ENCODE data around the gene PCDHA5.
"Not testable (repeated sequence)": the region's sequence is repeated elsewhere in the genome, so short reads cannot be mapped to it uniquely, and the experiment has no call there.

Gene PCDHA5

DNA sequence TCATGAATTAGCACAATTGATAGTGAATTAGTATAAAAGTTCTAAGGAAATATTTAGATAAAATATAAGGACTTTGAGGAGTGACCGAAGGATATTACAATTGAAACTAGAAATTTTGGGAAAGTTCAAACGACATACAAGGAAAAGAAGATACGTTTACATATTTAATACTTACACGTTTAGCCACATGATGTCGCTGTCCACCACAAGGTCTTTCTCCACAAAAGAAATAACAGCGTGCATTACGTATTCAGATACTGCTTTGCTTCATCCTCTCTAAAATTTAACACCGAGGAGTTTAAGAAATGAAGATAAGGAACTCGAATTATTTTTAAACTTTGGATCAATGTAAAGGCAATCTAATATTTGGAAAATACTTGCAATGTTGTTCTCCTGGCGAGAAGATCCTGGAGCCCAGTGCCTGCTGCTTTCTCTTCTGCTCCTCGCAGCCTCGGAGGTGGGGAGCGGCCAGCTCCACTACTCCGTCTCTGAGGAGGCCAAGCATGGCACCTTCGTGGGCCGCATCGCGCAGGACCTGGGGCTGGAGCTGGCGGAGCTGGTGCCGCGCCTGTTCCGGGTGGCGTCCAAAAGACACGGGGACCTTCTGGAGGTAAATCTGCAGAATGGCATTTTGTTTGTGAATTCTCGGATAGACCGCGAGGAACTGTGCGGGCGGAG is 20.5 kb upstream of the PCDHA5 start, which contains the start of gene PCDHA3:
PCDHA3 (plus strand) TSS at position 242 of the 678 bp plus-strand sequence.
- Histone ChIP-seq H3K27ac (ENCODE audit: extremely low read depth, low read depth, low read length) (no peak within 1 kb of the TSS), H3K4me3 (ENCODE audit: low read depth, low read length) (no peak within 1 kb of the TSS), H3K36me3 (ENCODE audit: control insufficient read depth in 2 of 2, insufficient read depth in 1 of 2, low read length in 2 of 2) (no peaks in the 10 kb centered on the region), H3K9me3 (ENCODE audit: control insufficient read depth, insufficient read depth, low read depth, low read length) (no peaks in the 10 kb centered on the region), H3K4me1 (ENCODE audit: control insufficient read depth, insufficient read depth, low read length) (no peaks in the 10 kb centered on the region)
- TF ChIP-seq ZNF211 (tag by site-specific recombination; IDR thresholded peaks at IDR 0.05; ENCODE audit: low read depth) (no peak), ZNF157 (tag by site-specific recombination; IDR thresholded peaks at IDR 0.05) (no peak), ZNF292 (tag by site-specific recombination; IDR thresholded peaks at IDR 0.05; ENCODE audit: borderline replicate concordance, low read depth) (no peak), ZNF654 (tag by site-specific recombination; IDR thresholded peaks at IDR 0.05; ENCODE audit: low read depth) (peak; percentile 47)
- POLR2A ChIA-PET: no interaction called here
- CTCF ChIA-PET: interaction anchor here (0.5 to 0.6 kb wide), 2 partner anchors 462 to 525 kb away, joined by 3 read pairs; no protein-coding TSS in a partner anchor

DNA sequence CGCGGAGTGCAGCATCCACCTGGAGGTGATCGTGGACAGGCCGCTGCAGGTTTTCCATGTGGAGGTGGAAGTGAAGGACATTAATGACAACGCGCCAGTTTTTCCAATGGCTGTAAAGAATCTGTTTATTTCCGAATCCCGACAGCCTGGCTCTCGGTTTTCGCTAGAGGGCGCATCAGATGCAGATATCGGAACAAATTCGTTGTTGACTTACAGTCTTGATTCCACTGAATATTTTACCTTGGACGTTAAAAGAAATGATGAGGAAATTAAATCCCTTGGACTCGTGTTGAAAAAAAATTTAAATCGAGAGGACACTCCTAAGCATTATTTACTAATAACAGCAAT is 19.9 kb upstream of the PCDHA5 start:
- POLR2A ChIA-PET: no interaction called here
- H3K9me3 ChIP-seq (ENCODE audit: control insufficient read depth, insufficient read depth, low read depth, low read length): no peaks in the 10 kb centered on the region
- H3K27ac ChIP-seq (ENCODE audit: extremely low read depth, low read depth, low read length): no peak overlapping the region
- H3K4me3 ChIP-seq (ENCODE audit: low read depth, low read length): no peak overlapping the region
- no peaks in the 10 kb centered on the region for H3K36me3 ChIP-seq (ENCODE audit: control insufficient read depth in 2 of 2, insufficient read depth in 1 of 2, low read length in 2 of 2)
- CTCF ChIA-PET: interaction anchor here (0.6 kb wide), 1 partner anchor 526 kb away, joined by 3 read pairs; no protein-coding TSS in a partner anchor
- TF ChIP-seq ZNF626 (tag by site-specific recombination; IDR thresholded peaks at IDR 0.05) (no peak), ZNF2 (tag by site-specific recombination; IDR thresholded peaks at IDR 0.05) (no peak), SP3 (tag by site-specific recombination; IDR thresholded peaks at IDR 0.05) (no peak), ZNF677 (tag by site-specific recombination; IDR thresholded peaks at IDR 0.05) (no peak), ZNF623 (tag by site-specific recombination; IDR thresholded peaks at IDR 0.05) (no peak), ZNF571 (tag by site-specific recombination; IDR thresholded peaks at IDR 0.05) (no peak), ZNF777 (tag by site-specific recombination; IDR thresholded peaks at IDR 0.05; ENCODE audit: borderline replicate concordance) (no peak), ZNF426 (tag by site-specific recombination; IDR thresholded peaks at IDR 0.05) (no peak), KLF9 (tag by site-specific recombination; IDR thresholded peaks at IDR 0.05; ENCODE audit: low read depth) (no peak), ZNF558 (tag by site-specific recombination; IDR thresholded peaks at IDR 0.05) (no peak), ZNF292 (tag by site-specific recombination; IDR thresholded peaks at IDR 0.05; ENCODE audit: borderline replicate concordance, low read depth) (no peak), ZSCAN23 (tag by site-specific recombination; IDR thresholded peaks at IDR 0.05) (no peak), RBAK (tag by site-specific recombination; IDR thresholded peaks at IDR 0.05) (no peak), ZNF501 (tag by site-specific recombination; IDR thresholded peaks at IDR 0.05) (no peak), ZNF423 (tag by site-specific recombination; IDR thresholded peaks at IDR 0.05) (no peak), KLF16 (tag by site-specific recombination; IDR thresholded peaks at IDR 0.05) (no peak)
- TF ChIP-seq, protein P1, sequence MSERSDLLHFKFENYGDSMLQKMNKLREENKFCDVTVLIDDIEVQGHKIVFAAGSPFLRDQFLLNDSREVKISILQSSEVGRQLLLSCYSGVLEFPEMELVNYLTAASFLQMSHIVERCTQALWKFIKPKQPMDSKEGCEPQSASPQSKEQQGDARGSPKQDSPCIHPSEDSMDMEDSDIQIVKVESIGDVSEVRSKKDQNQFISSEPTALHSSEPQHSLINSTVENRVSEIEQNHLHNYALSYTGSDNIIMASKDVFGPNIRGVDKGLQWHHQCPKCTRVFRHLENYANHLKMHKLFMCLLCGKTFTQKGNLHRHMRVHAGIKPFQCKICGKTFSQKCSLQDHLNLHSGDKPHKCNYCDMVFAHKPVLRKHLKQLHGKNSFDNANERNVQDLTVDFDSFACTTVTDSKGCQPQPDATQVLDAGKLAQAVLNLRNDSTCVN (tag by site-specific recombination; optimal IDR thresholded peaks at IDR 0.05): no peak
- TF ChIP-seq, protein P2, sequence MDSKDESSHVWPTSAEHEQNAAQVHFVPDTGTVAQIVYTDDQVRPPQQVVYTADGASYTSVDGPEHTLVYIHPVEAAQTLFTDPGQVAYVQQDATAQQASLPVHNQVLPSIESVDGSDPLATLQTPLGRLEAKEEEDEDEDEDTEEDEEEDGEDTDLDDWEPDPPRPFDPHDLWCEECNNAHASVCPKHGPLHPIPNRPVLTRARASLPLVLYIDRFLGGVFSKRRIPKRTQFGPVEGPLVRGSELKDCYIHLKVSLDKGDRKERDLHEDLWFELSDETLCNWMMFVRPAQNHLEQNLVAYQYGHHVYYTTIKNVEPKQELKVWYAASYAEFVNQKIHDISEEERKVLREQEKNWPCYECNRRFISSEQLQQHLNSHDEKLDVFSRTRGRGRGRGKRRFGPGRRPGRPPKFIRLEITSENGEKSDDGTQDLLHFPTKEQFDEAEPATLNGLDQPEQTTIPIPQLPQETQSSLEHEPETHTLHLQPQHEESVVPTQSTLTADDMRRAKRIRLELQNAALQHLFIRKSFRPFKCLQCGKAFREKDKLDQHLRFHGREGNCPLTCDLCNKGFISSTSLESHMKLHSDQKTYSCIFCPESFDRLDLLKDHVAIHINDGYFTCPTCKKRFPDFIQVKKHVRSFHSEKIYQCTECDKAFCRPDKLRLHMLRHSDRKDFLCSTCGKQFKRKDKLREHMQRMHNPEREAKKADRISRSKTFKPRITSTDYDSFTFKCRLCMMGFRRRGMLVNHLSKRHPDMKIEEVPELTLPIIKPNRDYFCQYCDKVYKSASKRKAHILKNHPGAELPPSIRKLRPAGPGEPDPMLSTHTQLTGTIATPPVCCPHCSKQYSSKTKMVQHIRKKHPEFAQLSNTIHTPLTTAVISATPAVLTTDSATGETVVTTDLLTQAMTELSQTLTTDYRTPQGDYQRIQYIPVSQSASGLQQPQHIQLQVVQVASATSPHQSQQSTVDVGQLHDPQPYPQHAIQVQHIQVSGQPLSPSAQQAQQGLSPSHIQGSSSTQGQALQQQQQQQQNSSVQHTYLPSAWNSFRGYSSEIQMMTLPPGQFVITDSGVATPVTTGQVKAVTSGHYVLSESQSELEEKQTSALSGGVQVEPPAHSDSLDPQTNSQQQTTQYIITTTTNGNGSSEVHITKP (tag by site-specific recombination; IDR thresholded peaks at IDR 0.05): no peak
- TF ChIP-seq, protein P3, sequence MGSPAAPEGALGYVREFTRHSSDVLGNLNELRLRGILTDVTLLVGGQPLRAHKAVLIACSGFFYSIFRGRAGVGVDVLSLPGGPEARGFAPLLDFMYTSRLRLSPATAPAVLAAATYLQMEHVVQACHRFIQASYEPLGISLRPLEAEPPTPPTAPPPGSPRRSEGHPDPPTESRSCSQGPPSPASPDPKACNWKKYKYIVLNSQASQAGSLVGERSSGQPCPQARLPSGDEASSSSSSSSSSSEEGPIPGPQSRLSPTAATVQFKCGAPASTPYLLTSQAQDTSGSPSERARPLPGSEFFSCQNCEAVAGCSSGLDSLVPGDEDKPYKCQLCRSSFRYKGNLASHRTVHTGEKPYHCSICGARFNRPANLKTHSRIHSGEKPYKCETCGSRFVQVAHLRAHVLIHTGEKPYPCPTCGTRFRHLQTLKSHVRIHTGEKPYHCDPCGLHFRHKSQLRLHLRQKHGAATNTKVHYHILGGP (tag by site-specific recombination; IDR thresholded peaks at IDR 0.05): no peak
- no peaks in the 10 kb centered on the region for H3K4me1 ChIP-seq (ENCODE audit: control insufficient read depth, insufficient read depth, low read length)

DNA sequence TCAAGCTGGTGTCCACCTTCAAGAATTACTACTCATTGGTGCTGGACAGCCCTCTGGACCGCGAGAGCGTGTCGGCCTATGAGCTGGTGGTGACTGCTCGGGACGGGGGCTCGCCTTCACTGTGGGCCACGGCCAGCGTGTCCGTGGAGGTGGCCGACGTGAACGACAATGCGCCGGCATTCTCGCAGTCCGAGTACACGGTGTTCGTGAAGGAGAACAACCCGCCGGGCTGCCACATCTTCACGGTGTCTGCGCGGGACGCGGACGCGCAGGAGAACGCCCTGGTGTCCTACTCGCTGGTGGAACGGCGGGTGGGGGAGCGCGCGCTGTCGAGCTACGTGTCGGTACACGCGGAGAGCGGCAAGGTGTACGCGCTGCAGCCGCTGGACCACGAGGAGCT is 19.0 kb upstream of the PCDHA5 start:
- POLR2A ChIA-PET, CTCF ChIA-PET: not testable (repeated sequence)

More for the DNA sequence above, 19.0 kb upstream of the PCDHA5 start:
- H3K4me1 ChIP-seq (ENCODE audit: control insufficient read depth, insufficient read depth, low read length); H3K4me3 ChIP-seq (ENCODE audit: low read depth, low read length); H3K9me3 ChIP-seq (ENCODE audit: control insufficient read depth, insufficient read depth, low read depth, low read length); H3K36me3 ChIP-seq (ENCODE audit: control insufficient read depth in 2 of 2, insufficient read depth in 1 of 2, low read length in 2 of 2); H3K27ac ChIP-seq (ENCODE audit: extremely low read depth, low read depth, low read length): not testable (repeated sequence)
